HG03439 (cell line): ENCODE measurements around the gene EMC7.
"Not testable (repeated sequence)": the region's sequence is repeated elsewhere in the genome, so short reads cannot be mapped to it uniquely, and the experiment has no call there.

ENCODE experiments used
- ATAC-seq: cut with Tn5 transposase; IDR thresholded peaks from one replicate; pipeline ENCODE4 v1.9.1; 2021; ENCODE audit warnings: mild to moderate bottlenecking, moderate library complexity; ENCODE audit not compliant: unreplicated experiment

EMC7 gene

DNA sequence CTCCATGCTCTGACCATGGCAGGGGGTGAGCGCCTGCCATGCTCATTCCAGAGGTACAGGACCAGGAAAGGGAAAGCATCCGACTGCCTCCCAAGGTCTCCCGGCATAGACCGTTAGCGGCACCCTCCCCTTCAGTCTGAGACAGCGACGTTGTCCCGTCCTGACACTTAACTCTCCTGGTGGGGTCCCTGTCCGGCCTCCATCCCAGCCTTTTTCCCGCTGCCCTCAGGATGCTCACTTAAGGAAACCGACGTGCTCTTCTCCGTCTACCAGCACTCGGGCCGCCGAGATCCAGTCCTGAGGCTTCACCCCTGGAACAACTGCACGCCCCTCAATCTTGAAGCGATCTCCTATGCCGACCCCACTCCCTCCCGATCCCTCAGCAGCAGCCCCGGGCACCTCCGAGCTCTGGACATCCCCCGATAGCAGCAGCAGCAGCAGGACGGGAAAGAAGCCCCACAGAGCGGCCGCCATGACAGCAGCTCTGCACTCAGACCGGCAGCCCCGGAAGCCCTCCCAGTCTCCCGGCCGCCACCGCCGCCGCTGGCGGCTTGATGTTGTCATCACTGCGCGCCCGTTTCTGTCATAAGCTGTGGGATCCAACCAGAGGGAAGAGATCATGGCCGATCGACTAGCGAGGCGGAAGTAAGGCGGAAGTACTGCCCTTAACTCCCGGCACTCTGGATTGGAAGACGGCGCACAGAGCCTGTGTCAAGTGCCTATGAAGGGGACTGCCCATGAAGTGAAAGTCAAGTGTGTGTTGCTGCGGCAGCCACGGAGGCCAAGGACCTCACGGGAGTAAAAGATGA is at the start of gene EMC7, which contains the start of gene PGBD4:
TSS of gene EMC7 (minus strand) at position 497 of the 809 bp plus-strand sequence. CDS start at position 474, 23 bp downstream.
TSS of gene PGBD4 (plus strand) at position 718 of the 809 bp plus-strand sequence. CDS start 449 bp downstream, outside the sequence.
- ATAC-seq, result peak; percentile 98

GRCh38 chr15:34147371-34148140 is 45.9 kb upstream of the EMC7 start:
- no peak for ATAC-seq

- no peak for ATAC-seq
Measured at GRCh38 chr15:34133511-34133910, 31.8 kb upstream of the EMC7 start.

DNA sequence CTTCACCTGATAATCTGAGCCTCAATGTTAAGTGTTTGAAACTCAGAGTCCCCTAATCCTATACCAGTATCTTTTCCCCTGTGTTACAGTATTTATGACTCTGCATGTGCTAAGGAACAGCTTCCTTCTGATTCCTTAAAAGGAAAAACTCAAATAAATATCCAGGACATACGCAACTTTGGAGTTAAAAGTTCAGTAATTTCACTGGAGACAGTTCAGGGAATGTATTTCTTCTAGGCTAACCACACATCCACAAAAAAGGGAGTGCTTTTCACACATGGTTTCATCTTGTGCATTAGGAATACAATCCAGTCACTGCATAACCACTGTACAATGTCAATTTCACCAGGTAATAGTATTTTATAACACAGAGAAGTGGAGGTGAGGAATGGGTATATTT is 31.2 kb upstream of the EMC7 start:
- ATAC-seq, result no peak

DNA sequence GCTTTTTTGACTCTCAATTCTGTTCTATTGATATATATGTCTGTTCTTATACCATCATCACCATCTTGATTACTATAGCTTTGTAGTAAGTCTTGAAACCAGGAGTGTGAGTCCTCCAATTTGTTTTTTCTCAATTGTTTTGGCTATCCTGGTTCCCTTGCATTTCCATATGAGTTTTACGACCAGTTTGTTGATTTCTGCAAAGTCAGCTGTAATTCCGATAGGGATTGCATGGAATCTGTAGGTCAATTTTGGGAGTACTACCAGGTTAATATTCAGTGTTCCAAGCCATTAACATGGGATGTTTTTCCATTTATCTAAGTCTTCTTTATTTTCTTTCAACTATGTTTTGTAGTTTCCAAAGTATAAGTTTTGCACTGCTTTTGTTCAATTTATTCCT is 27.2 kb upstream of the EMC7 start:
- ATAC-seq, result no peak

GRCh38 chr15:34126522-34126921 is 24.9 kb upstream of the EMC7 start:
- ATAC-seq, result no peak

DNA sequence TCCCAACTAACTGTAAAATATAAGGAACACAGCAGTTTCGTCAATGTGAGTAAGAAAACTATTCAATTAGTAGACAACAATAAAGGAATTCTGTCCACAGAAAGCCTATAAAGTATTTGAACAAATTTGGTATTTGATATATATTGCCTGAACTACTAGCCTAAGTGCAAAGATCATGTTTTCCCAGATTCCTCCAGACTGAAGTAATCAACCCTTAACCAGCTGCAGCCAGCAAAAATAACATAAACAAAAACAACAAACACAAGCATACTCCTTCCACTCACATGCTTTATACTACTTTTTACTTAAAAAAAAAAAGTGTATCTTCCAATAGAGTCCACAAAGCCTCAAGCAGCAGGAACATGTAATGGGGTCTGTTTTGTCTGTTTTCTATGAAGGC is 24.3 kb upstream of the EMC7 start:
- no peak for ATAC-seq

GRCh38 chr15:34124651-34125050 is 23.0 kb upstream of the EMC7 start:
- ATAC-seq, result no peak

GRCh38 chr15:34122771-34123183 is 21.1 kb upstream of the EMC7 start:
- no peak for ATAC-seq

- not testable (repeated sequence) for ATAC-seq
Measured at GRCh38 chr15:34121786-34122185, 20.1 kb upstream of the EMC7 start.

DNA sequence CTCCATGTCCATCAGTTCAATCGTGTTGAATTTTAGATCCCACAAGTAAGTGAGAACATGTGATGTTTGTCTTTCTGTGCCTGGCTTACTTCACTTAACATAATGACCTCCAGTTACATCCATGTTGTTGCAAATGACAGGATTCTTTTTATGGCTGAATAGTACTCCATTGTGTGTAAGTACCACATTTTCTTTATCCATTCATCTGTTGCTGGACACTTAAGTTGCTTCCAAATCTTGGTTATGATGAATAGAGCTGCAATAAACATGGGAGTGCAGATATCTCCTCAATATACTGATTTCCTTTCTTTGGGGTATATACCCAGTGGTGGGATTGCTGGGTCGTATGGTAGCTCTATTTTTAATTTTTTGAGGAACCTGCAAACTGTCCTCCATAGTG is 18.8 kb upstream of the EMC7 start:
- ATAC-seq, result not testable (repeated sequence)

GRCh38 chr15:34119291-34119690 is 17.6 kb upstream of the EMC7 start:
- ATAC-seq, result no peak

GRCh38 chr15:34116620-34117019 is 15.0 kb upstream of the EMC7 start:
- no peak for ATAC-seq

GRCh38 chr15:34114739-34115138 is 13.1 kb upstream of the EMC7 start:
- ATAC-seq, result no peak

- no peak for ATAC-seq
Measured at GRCh38 chr15:34114215-34114614, 12.6 kb upstream of the EMC7 start.

GRCh38 chr15:34111488-34111887 is 9.8 kb upstream of the EMC7 start:
- no peak for ATAC-seq

DNA sequence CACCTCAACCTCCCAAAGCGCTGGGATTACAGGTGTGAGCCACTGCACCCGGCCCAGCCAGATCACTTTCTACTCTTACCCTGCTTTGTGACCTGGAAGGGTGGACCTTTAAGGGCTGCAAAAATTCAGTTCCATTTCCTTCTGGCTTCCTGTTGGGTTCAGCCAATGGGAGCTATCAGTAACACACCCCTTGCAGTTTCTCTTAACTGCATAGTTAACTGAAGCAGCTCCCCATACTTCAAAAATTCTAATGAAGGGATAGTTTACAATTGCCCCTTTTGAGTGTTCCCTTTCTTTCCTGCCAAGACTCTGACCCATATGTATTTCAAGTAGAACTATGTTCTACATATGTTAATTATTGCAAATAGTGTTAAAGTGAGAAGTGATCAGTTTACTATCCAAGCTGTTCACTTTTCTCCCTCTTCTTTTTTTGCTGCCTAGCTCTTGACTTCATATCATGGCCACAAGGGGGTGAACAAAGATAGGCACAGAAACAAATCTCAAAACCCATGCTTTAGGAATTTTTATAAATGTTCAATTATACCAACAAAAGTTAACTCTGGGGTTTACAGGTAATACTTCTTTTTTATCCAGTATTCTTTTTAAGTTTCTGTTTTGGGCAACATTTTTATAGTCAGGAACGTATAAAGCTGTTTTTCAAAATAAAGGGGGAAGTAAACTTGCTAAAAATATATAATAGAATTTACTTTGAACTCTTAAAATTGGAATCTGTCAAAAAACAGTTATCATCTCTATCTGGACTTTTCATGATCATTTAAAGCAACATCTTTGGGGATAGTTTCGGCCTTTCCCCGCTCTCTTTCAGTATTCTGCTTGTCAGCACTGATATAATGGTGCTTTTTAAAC is 8.4 kb upstream of the EMC7 start:
- no peak for ATAC-seq

DNA sequence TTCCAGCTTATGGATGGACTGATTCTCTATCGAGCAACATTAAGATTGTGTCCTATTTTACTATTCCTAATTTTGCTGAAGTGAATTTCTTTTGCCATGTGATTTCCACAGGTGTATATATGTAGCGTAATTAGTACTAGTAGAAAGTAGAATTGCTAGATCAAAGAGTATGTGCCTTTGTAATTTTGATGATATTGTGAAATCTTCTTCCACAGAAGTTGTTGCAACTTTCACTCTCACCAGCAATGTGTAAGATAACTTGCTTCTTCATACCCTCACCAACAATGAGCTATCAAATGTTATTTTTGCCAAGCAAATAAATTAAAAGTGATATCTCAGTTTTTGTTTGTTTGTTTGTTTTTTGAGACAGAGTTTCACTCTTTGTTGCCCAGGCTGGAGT is 5.7 kb upstream of the EMC7 start:
- no peak for ATAC-seq

DNA sequence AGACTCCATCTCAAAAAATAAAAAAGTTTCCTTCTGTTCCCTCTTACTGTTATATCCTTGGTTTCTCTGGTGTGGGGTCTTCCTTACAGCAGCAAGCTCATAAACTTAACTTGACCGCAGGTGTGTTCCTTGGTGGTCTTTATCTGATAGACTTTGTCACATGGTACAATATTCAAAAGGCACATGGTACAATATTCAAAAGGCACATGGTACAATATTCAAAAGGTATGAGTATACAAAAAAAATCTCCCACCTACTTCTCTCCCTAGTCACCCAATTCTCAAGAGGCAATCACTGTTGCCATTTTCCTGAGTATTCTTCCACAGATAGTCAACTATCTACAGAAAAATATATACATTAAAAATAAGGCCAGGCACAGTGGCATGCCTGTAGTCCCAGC is 4.8 kb upstream of the EMC7 start:
- ATAC-seq, result no peak

- ATAC-seq, result no peak
Measured at GRCh38 chr15:34102175-34102925, 688 bp upstream of the EMC7 start.
